DND-41 (cell line): ENCODE data around the gene CTIF.

Experiments
- ATAC-seq: fragments of 200-7000 bp; cut with Tn5 transposase; 3 replicates; pipeline ENCODE4 v1.9.1; 2021; ENCODE audit warnings: low read depth; ENCODE audit not compliant: insufficient read depth
- DNase-seq: peaks from one replicate; pipeline ENCODE4 v3.0.0-alpha.2; 2020
- H2AFZ ChIP-seq: 2 replicates; pipeline ENCODE4 v1.6.0; 2012; ENCODE audit warnings: low read depth, low read length
- H3K27ac ChIP-seq: 2 replicates; pipeline ENCODE4 v1.5.1; 2012; ENCODE audit warnings: low read length, inconsistent platforms
- H3K27me3 ChIP-seq: fragments of 200-600 bp; sonication (generic); 2 replicates; pipeline ENCODE4 v1.6.0; 2012; ENCODE audit warnings: low read length, mild to moderate bottlenecking, inconsistent platforms; ENCODE audit not compliant: insufficient read depth, poor library complexity
- H3K36me3 ChIP-seq: 2 replicates; pipeline ENCODE4 v1.5.1; 2012; ENCODE audit warnings: low read length, inconsistent platforms; ENCODE audit not compliant: insufficient read depth
- H3K4me1 ChIP-seq: 2 replicates; pipeline ENCODE4 v1.5.1; 2012; ENCODE audit warnings: mild to moderate bottlenecking, low read length; ENCODE audit not compliant: insufficient read depth
- H3K4me2 ChIP-seq: 2 replicates; pipeline ENCODE4 v1.6.0; 2012; ENCODE audit warnings: mild to moderate bottlenecking, moderate library complexity, low read length, inconsistent platforms; ENCODE audit not compliant: insufficient read depth
- H3K4me3 ChIP-seq, 2 experiments: fragments of 200-600 bp in 1 of 2; shearing (Covaris generic) in 1 of 2; 2 replicates each; pipeline ENCODE4 v1.5.1; 2012 to 2016; ENCODE audit warnings: inconsistent platforms in 2 of 2, low read length in 2 of 2, mild to moderate bottlenecking in 2 of 2, low read depth in 1 of 2, moderate library complexity in 1 of 2
- H3K79me2 ChIP-seq: 2 replicates; pipeline ENCODE4 v1.6.0; 2012; ENCODE audit warnings: low read length, inconsistent platforms; ENCODE audit not compliant: insufficient read depth
- H3K9ac ChIP-seq: 2 replicates; pipeline ENCODE4 v1.6.0; 2012; ENCODE audit warnings: low read depth, mild to moderate bottlenecking, inconsistent platforms, low read length, moderate library complexity
- H3K9me3 ChIP-seq: 2 replicates; pipeline ENCODE4 v1.5.1; 2012; ENCODE audit warnings: low read length, moderate library complexity, mild to moderate bottlenecking, inconsistent platforms; ENCODE audit not compliant: insufficient read depth, severe bottlenecking
- H4K20me1 ChIP-seq: 2 replicates; pipeline ENCODE4 v1.6.0; 2012; ENCODE audit warnings: low read length; ENCODE audit not compliant: insufficient read depth
- EZH2 ChIP-seq: IDR thresholded peaks from 3 replicates; pipeline ENCODE4 v1.6.1; 2012; ENCODE audit warnings: borderline replicate concordance, low read depth, mild to moderate bottlenecking, moderate library complexity, low read length, inconsistent platforms; ENCODE audit not compliant: severe bottlenecking
- TF ChIP-seq, protein P1 (sequence below): IDR thresholded peaks from 2 replicates; pipeline ENCODE4 v1.5.1; 2012; ENCODE audit warnings: borderline replicate concordance, low read length, moderate library complexity, mild to moderate bottlenecking; ENCODE audit not compliant: poor library complexity, severe bottlenecking; ENCODE audit errors: extremely low read depth

CTIF gene

GRCh38 chr18:48739266-48740067 is 200.6 kb downstream of the CTIF start:
- no peak overlapping the region for H2AFZ ChIP-seq
- ATAC-seq (no peak), DNase-seq (no peak)
- no peak overlapping the region for H3K4me2 ChIP-seq
- no peak overlapping the region for H3K9ac ChIP-seq
- no peaks in the 10 kb centered on the region for H3K27me3 ChIP-seq
- no peaks in the 10 kb centered on the region for H3K4me1 ChIP-seq
- no peaks in the 10 kb centered on the region; the same call in 1 of the 2 replicates for H4K20me1 ChIP-seq
- no peak overlapping the region for H3K27ac ChIP-seq
- H3K9me3 ChIP-seq: no peaks in the 10 kb centered on the region
- TF ChIP-seq, protein P1, sequence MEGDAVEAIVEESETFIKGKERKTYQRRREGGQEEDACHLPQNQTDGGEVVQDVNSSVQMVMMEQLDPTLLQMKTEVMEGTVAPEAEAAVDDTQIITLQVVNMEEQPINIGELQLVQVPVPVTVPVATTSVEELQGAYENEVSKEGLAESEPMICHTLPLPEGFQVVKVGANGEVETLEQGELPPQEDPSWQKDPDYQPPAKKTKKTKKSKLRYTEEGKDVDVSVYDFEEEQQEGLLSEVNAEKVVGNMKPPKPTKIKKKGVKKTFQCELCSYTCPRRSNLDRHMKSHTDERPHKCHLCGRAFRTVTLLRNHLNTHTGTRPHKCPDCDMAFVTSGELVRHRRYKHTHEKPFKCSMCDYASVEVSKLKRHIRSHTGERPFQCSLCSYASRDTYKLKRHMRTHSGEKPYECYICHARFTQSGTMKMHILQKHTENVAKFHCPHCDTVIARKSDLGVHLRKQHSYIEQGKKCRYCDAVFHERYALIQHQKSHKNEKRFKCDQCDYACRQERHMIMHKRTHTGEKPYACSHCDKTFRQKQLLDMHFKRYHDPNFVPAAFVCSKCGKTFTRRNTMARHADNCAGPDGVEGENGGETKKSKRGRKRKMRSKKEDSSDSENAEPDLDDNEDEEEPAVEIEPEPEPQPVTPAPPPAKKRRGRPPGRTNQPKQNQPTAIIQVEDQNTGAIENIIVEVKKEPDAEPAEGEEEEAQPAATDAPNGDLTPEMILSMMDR: no peak
- TF ChIP-seq EZH2: no peak
- H3K79me2 ChIP-seq: no peaks in the 10 kb centered on the region
- H3K36me3 ChIP-seq: no peaks in the 10 kb centered on the region
- H3K4me3 ChIP-seq: no peak overlapping the region

DNA sequence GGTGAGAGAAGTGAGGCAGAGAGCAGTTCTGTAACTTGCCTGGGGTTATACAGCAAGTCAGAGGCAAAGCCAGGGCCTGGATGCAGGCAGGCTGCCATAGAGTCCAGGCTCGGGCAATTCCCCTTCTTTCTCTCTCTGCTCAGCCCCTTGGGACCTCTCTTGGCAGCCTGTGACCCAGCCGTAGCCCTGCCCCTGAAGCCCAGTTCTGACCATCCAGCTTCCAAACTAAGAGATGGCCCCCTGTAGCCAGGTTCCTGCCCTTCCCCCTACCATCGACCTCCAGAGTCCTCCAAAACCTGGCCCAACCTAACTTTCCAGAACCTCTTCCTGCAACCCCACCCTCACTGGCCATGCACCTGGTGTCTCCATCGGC is 201.2 kb downstream of the CTIF start:
- Histone ChIP-seq H2AFZ (no peak overlapping the region), H3K9me3 (no peaks in the 10 kb centered on the region), H3K79me2 (no peaks in the 10 kb centered on the region), H3K4me3 (no peak overlapping the region), H3K4me1 (no peaks in the 10 kb centered on the region), H4K20me1 (no peaks in the 10 kb centered on the region; the same call in 1 of the 2 replicates), H3K4me2 (no peak overlapping the region), H3K27ac (no peak overlapping the region), H3K36me3 (no peaks in the 10 kb centered on the region), H3K9ac (no peak overlapping the region), H3K27me3 (no peaks in the 10 kb centered on the region)
- ATAC-seq: no peak
- no peak for TF ChIP-seq EZH2
- TF ChIP-seq, protein P1: no peak
- no peak for DNase-seq

DNA sequence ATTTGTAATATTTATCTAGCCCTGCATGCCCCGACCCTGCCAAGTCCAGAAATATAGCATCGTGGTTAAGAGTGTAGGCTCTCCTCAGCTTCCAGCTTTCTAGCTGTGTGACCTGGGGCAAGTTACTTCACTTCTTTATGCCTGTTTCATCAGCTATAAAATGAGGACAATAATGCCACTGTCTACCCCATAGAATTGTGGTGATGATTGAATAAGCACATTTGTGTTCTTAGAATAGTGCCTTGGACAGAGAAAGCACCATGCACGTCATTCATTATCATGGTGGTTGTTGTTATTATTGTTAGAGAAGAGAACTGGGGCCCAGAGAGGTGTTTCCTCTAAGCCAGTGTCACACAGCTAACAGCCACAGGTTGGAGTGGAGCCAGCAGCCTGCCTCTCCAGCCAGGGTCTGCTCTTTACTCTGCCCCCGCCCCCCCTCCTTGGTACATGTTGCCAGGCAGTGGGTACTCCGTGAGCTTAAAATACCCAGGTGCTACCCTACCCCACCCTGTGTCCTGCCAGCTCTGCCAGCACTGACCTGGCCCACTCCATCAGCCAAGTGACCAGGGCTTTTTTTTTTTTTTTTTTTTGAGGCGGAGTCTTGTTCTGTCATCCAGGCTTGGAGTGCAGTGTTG is 202.1 kb downstream of the CTIF start:
- Histone ChIP-seq H3K79me2 (no peaks in the 10 kb centered on the region), H3K9ac (no peak overlapping the region), H3K36me3 (no peaks in the 10 kb centered on the region), H3K27me3 (no peaks in the 10 kb centered on the region), H3K9me3 (no peaks in the 10 kb centered on the region), H3K4me1 (no peaks in the 10 kb centered on the region), H2AFZ (no peak overlapping the region), H3K27ac (no peak overlapping the region), H4K20me1 (no peaks in the 10 kb centered on the region; the same call in 1 of the 2 replicates), H3K4me2 (no peak overlapping the region), H3K4me3 (no peak overlapping the region)
- TF ChIP-seq, protein P1: no peak
- no peak for TF ChIP-seq EZH2
- ATAC-seq (no peak), DNase-seq (no peak)
